Nucleus accumbens (tissue), 56 donors: Measurements from ENCODE around the gene FOXK1.
A peak's percentile ranks its signal among the peaks of the same experiment; 100 is the strongest.
"Not testable (repeated sequence)": the region's sequence is repeated elsewhere in the genome, so short reads cannot be mapped to it uniquely, and the experiment has no call there.

Source experiments
- DNase-seq, 56 donors: peaks; one replicate each; lab custom pipeline; 2025; lab: John Stamatoyannopoulos, UW

The FOXK1 gene

GRCh38 chr7:4681886-4682620, at the start of gene FOXK1:
TSS of gene FOXK1 (plus strand) at chr7:4682295. CDS start at chr7:4682309, 14 bp downstream.
- peak in 47 of 56 donors; percentile 18 to 86 (median 52) for DNase-seq

GRCh38 chr7:4633012-4633411, 49.1 kb upstream of the FOXK1 start:
- DNase-seq = no peak

- DNase-seq = no peak
These were observed 47.9 kb upstream of the FOXK1 start for GRCh38 chr7:4634166-4634565.

- no peak for DNase-seq
These were observed 43.1 kb upstream of the FOXK1 start for GRCh38 chr7:4638781-4639575.

- DNase-seq = peak in 2 of 56 donors; percentile 9 to 18
These were observed 40.9 kb upstream of the FOXK1 start for GRCh38 chr7:4641091-4641666.

GRCh38 chr7:4641667-4642467, 40.2 kb upstream of the FOXK1 start:
- peak in 54 of 56 donors; percentile 44 to 98 (median 86) for DNase-seq

- DNase-seq = no peak
These were observed 39.5 kb upstream of the FOXK1 start for GRCh38 chr7:4642468-4643203.

GRCh38 chr7:4643204-4643471, 39.0 kb upstream of the FOXK1 start:
- not testable (repeated sequence) for DNase-seq

GRCh38 chr7:4645246-4645645, 36.8 kb upstream of the FOXK1 start:
- no peak for DNase-seq

GRCh38 chr7:4648111-4648510, 34.0 kb upstream of the FOXK1 start:
- no peak for DNase-seq

GRCh38 chr7:4650433-4651047, 31.6 kb upstream of the FOXK1 start:
- peak in 28 of 56 donors; percentile 2 to 58 (median 16) for DNase-seq

GRCh38 chr7:4653771-4654170, 28.3 kb upstream of the FOXK1 start:
- no peak for DNase-seq

- no peak for DNase-seq
These were observed 26.8 kb upstream of the FOXK1 start for GRCh38 chr7:4655311-4655710.

- DNase-seq = no peak
These were observed 26.2 kb upstream of the FOXK1 start for GRCh38 chr7:4655896-4656295.

- DNase-seq = no peak
These were observed 24.3 kb upstream of the FOXK1 start for GRCh38 chr7:4657640-4658417.

GRCh38 chr7:4659551-4660286, 22.4 kb upstream of the FOXK1 start:
- no peak for DNase-seq

GRCh38 chr7:4661871-4662270, 20.2 kb upstream of the FOXK1 start:
- no peak for DNase-seq
